ENCODE measurements around the gene NR2F2.

- TF ChIP-seq CTCF (IDR thresholded peaks at IDR 0.05) (no peak), POLR2A (IDR thresholded peaks at IDR 0.05) (no peak)
Measured at GRCh38 chr15:96381463-96381862, 51.0 kb downstream of the NR2F2 start.

Data from right lobe of liver (tissue), 4 donors.